SHP77 (cell line): Measurements from ENCODE around the gene FBXO22.
"Not testable (repeated sequence)": the region's sequence is repeated elsewhere in the genome, so short reads cannot be mapped to it uniquely, and the experiment has no call there.

ENCODE experiments used
- DNase-seq, 2 experiments: peaks; one replicate each; lab custom pipeline; 2025; lab: John Stamatoyannopoulos, UW

The FBXO22 gene

GRCh38 chr15:75981149-75981815 lies 77.6 kb downstream of the FBXO22 start:
- no peak for DNase-seq

- DNase-seq: no peak
Measured at GRCh38 chr15:75982468-75982867, 78.8 kb downstream of the FBXO22 start.

- not testable (repeated sequence) for DNase-seq
Measured at GRCh38 chr15:75984706-75985105, 81.0 kb downstream of the FBXO22 start.

GRCh38 chr15:75985971-75986370 lies 82.3 kb downstream of the FBXO22 start:
- no peak for DNase-seq

GRCh38 chr15:75989045-75989444 lies 85.4 kb downstream of the FBXO22 start:
- DNase-seq: no peak

GRCh38 chr15:75989875-75990274 lies 86.2 kb downstream of the FBXO22 start:
- no peak for DNase-seq
